Hematopoietic multipotent progenitor cell treated with erythropoietin and hydrocortisone succinate and interleukin-3 and kit ligand, for 15 days (in vitro differentiated cells): Measurements from ENCODE around the gene TMEM62.

Experiments
- DNase-seq: peaks from one replicate; pipeline ENCODE4 v3.0.0-alpha.2; 2015; ENCODE audit warnings: low spot score

The TMEM62 gene

DNA sequence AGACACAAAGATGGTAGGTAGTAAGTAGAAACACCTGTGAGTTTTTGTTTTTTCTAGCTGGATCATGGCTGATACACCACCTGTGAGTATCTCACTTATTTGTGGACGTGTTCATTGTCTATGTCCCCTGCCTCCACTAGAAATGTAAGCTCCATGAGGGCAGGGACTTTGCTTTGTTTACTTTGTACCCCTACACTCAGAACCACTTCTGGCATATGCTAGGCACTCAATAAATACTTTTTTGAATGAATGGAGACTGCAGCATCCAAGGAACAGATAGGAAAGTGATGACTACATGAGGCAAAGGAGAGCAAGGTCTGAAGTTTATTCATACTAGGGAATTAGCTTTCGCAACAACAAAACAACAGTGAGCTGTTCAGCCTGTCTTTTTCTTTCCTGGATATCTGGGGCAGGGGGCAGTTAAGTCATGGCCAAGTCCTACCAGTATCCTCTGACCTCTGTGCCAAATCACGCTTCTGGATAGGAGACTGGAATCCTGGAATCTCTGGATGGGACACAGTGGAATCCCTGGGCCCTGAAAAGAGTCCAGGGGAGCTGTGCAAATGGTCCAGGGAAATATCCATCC lies 99.0 kb downstream of the TMEM62 start:
- no peak for DNase-seq
